CD14-positive monocyte (primary cell): Measurements from ENCODE around the gene AKR7A3. TPM values are rescaled to one million over a fixed set of nuclear protein-coding genes. Genes with fewer than 3 reads are reported as not detected.

Experiments
- DNase-seq, 3 donors: peaks; one replicate each; pipeline ENCODE4 v3.0.0-alpha.2; 2011 to 2022
- H2AFZ ChIP-seq: 2 replicates; pipeline ENCODE4 v1.6.0; 2012; ENCODE audit warnings: mild to moderate bottlenecking, low read depth, low read length, inconsistent platforms; ENCODE audit not compliant: insufficient read depth, poor library complexity, severe bottlenecking
- H3K27ac ChIP-seq, 2 donors: 1 replicate in 1 of 2; 2 replicates in 1 of 2; pipeline ENCODE4 v1.5.1; 2012 to 2013; ENCODE audit warnings: low read length in 2 of 2, control low read depth in 1 of 2, inconsistent platforms in 1 of 2, low read depth in 1 of 2, mild to moderate bottlenecking in 1 of 2
- H3K27me3 ChIP-seq, 2 donors: one replicate each; pipeline versions ENCODE4 v1.6.0 to v1.6.1; 2011 to 2013; ENCODE audit warnings: low read length in 2 of 2; ENCODE audit not compliant: control insufficient read depth in 2 of 2, insufficient read depth in 2 of 2
- H3K36me3 ChIP-seq, 2 donors: replicated peaks in 1 of 2; 1 replicate in 1 of 2; 2 replicates in 1 of 2; pipeline versions ENCODE4 v1.5.1 to v1.6.1; 2012 to 2013; ENCODE audit warnings: low read length in 2 of 2, control low read depth in 1 of 2, inconsistent platforms in 1 of 2, mild to moderate bottlenecking in 1 of 2; ENCODE audit not compliant: insufficient read depth in 2 of 2, control insufficient read depth in 1 of 2
- H3K4me1 ChIP-seq, 2 donors: 1 replicate in 1 of 2; 2 replicates in 1 of 2; pipeline versions ENCODE4 v1.5.1 to v1.6.1; 2012 to 2013; ENCODE audit warnings: low read length in 2 of 2, control low read depth in 1 of 2, inconsistent platforms in 1 of 2, mild to moderate bottlenecking in 1 of 2, moderate library complexity in 1 of 2; ENCODE audit not compliant: insufficient read depth in 2 of 2, control insufficient read depth in 1 of 2
- H3K4me2 ChIP-seq: replicated peaks from 2 replicates; pipeline ENCODE3; 2012; ENCODE audit warnings: low read length, moderate library complexity, mild to moderate bottlenecking; ENCODE audit not compliant: poor library complexity, severe bottlenecking; ENCODE audit errors: extremely low read depth
- H3K4me3 ChIP-seq, 3 experiments: fragments of 200-600 bp in 1 of 3; sonication (generic) in 1 of 3; replicated peaks in 1 of 3; 1 replicate in 2 of 3; 2 replicates in 1 of 3; pipeline ENCODE4 v1.5.1; 2011 to 2013; ENCODE audit warnings: low read length in 3 of 3, mild to moderate bottlenecking in 3 of 3, control low read depth in 2 of 3, low read depth in 2 of 3, inconsistent platforms in 1 of 3, moderate library complexity in 1 of 3
- H3K79me2 ChIP-seq: 2 replicates; pipeline ENCODE4 v1.6.0; 2012; ENCODE audit warnings: mild to moderate bottlenecking, control low read depth, inconsistent platforms, low read length, moderate library complexity; ENCODE audit not compliant: insufficient read depth
- H3K9ac ChIP-seq: 2 replicates; pipeline ENCODE4 v1.6.0; 2017; ENCODE audit warnings: low read length, mild to moderate bottlenecking; ENCODE audit not compliant: insufficient read depth, poor library complexity, severe bottlenecking
- H3K9me3 ChIP-seq, 2 donors: replicated peaks in 1 of 2; 1 replicate in 1 of 2; 2 replicates in 1 of 2; pipeline versions ENCODE4 v1.5.1 to v1.6.1; 2012 to 2013; ENCODE audit warnings: low read length in 2 of 2, control low read depth in 1 of 2; ENCODE audit not compliant: control insufficient read depth in 1 of 2, insufficient read depth in 1 of 2
- H4K20me1 ChIP-seq: 2 replicates; pipeline ENCODE4 v1.6.0; 2012; ENCODE audit warnings: mild to moderate bottlenecking, low read length, control low read depth, moderate library complexity; ENCODE audit not compliant: insufficient read depth
- H3K27ac Mint-ChIP-seq, 7 donors: one replicate each; pipeline ENCODE4 v1.8.0; 2020; ENCODE audit warnings: mild to moderate bottlenecking in 7 of 7, mixed read lengths in 7 of 7, moderate library complexity in 6 of 7, inconsistent platforms in 2 of 7
- H3K27me3 Mint-ChIP-seq, 3 donors: one replicate each; pipeline ENCODE4 v1.8.0; 2021 to 2022; ENCODE audit warnings: low read depth in 3 of 3, mild to moderate bottlenecking in 3 of 3, mixed read lengths in 3 of 3, moderate library complexity in 3 of 3, inconsistent platforms in 1 of 3
- H3K36me3 Mint-ChIP-seq, 2 donors: one replicate each; pipeline ENCODE4 v1.8.0; 2020; ENCODE audit warnings: mixed read lengths in 2 of 2, inconsistent platforms in 1 of 2, mild to moderate bottlenecking in 1 of 2
- H3K4me1 Mint-ChIP-seq: one replicate; pipeline ENCODE4 v1.8.0; 2020; ENCODE audit warnings: mild to moderate bottlenecking, mixed read lengths
- H3K4me3 Mint-ChIP-seq, 2 donors: one replicate each; pipeline ENCODE4 v1.8.0; 2020; ENCODE audit warnings: mild to moderate bottlenecking in 2 of 2, mixed read lengths in 2 of 2, moderate library complexity in 1 of 2
- H3K9me3 Mint-ChIP-seq, 7 donors: one replicate each; pipeline ENCODE4 v1.8.0; 2020 to 2022; ENCODE audit warnings: mixed read lengths in 7 of 7, mild to moderate bottlenecking in 6 of 7, moderate library complexity in 6 of 7, inconsistent platforms in 2 of 7
- CTCF ChIP-seq: fragments of 200-600 bp; IDR thresholded peaks from one replicate; pipeline ENCODE4 v1.8.0; 2022; ENCODE audit warnings: antibody characterized with exemption, mild to moderate bottlenecking
- WGBS: methylation state at CpG from one replicate; pipeline ENCODE4 v1.1.5; 2013; ENCODE audit warnings: missing lambda C conversion rate; ENCODE audit not compliant: insufficient coverage; 5-methylcytosine and 5-hydroxymethylcytosine counted together
- intact Hi-C, 2 donors: fragments of 100-400 bp; cut with micrococcal nuclease; formaldehyde crosslinking; loops; one replicate each; pipeline versions ENCODE4 v1.15.0 to v1.15.1; 2023
- polyA plus RNA-seq, 3 donors: library from polyadenylated mRNA; depleted of rRNA in 1 of 3; unstranded in 2 of 3; stranded (reverse) in 1 of 3; fragments of 300-500 nt in 2 of 3; fragments of >200 nt in 1 of 3; fragmentation: Illumina TruSeq in 2 of 3; gene quantifications; 1 replicate in 2 of 3; 2 replicates in 1 of 3; pipeline ENCODE4 v1.2.3, GENCODE V29; 2012 to 2021

AKR7A3 gene
- polyA plus RNA-seq, 3 donors, result 0.15 to 0.56 TPM; not detected in 1

- Mint-ChIP-seq H3K27ac (no peak overlapping the region), H3K4me1 (no peaks in the 10 kb centered on the region), H3K27me3 (no peaks in the 10 kb centered on the region), H3K4me3 (no peak overlapping the region), H3K9me3 (peaks cover 0 to 3% (median 0%) of the 10 kb centered on the region in 7 donors), H3K36me3 (peaks cover 42 to 60% of the 10 kb centered on the region in 2 donors)
- no peaks in the 10 kb centered on the region for H3K79me2 ChIP-seq
- H2AFZ ChIP-seq, result no peak overlapping the region
- peaks cover 50% of the 10 kb centered on the region for H4K20me1 ChIP-seq
- H3K27me3 ChIP-seq, result no peaks in the 10 kb centered on the region
- no peak overlapping the region for H3K4me2 ChIP-seq
- H3K9me3 ChIP-seq, result no peaks in the 10 kb centered on the region
- H3K27ac ChIP-seq, result no peak overlapping the region
- no peaks in the 10 kb centered on the region for H3K4me1 ChIP-seq
- TF ChIP-seq CTCF, result no peak
- DNase-seq, result no peak
- H3K9ac ChIP-seq, result no peak overlapping the region
- no peak overlapping the region for H3K4me3 ChIP-seq
- peaks cover 27 to 49% of the 10 kb centered on the region in 2 donors for H3K36me3 ChIP-seq
- intact Hi-C loops, result no loop called here
- WGBS, result 100% methylated on average over 4 of the region's 4 CpGs
Measured at GRCh38 chr1:19337289-19337688, 48.7 kb upstream of the AKR7A3 start.

- DNase-seq, result no peak
- Histone ChIP-seq H4K20me1 (peaks cover 43% of the 10 kb centered on the region), H3K36me3 (peaks cover 27 to 49% of the 10 kb centered on the region in 2 donors), H3K4me1 (no peaks in the 10 kb centered on the region), H3K9ac (no peak overlapping the region), H2AFZ (no peak overlapping the region), H3K27me3 (no peaks in the 10 kb centered on the region), H3K79me2 (no peaks in the 10 kb centered on the region), H3K27ac (no peak overlapping the region), H3K4me2 (no peak overlapping the region), H3K4me3 (no peak overlapping the region), H3K9me3 (no peaks in the 10 kb centered on the region)
- no peak overlapping the region for H3K4me3 Mint-ChIP-seq
- intact Hi-C loops, result no loop called here
- H3K27ac Mint-ChIP-seq, result peak overlapping the region in 1 of 7 donors; percentile 75
- no peaks in the 10 kb centered on the region for H3K27me3 Mint-ChIP-seq
- TF ChIP-seq CTCF, result no peak
- no peaks in the 10 kb centered on the region for H3K4me1 Mint-ChIP-seq
- H3K36me3 Mint-ChIP-seq, result peaks cover 36 to 55% of the 10 kb centered on the region in 2 donors
- peaks cover 0 to 3% (median 0%) of the 10 kb centered on the region in 7 donors for H3K9me3 Mint-ChIP-seq
- WGBS, result 92% methylated on average over 7 of the region's 7 CpGs
Measured at GRCh38 chr1:19336543-19336942, 48.0 kb upstream of the AKR7A3 start.
